Esophagus squamous epithelium (tissue), 5 donors: ENCODE measurements around the gene PLEKHM3. TPM values are rescaled to one million over a fixed set of nuclear protein-coding genes. Genes with fewer than 3 reads are reported as not detected.

Source experiments
- DNase-seq: peaks from one replicate; lab custom pipeline; 2025; lab: John Stamatoyannopoulos, UW
- H3K27ac ChIP-seq, 4 donors: fragments of 200-600 bp; sonication (generic); one replicate each; pipeline ENCODE4 v1.5.1; 2016 to 2019; ENCODE audit warnings: mild to moderate bottlenecking in 1 of 4
- H3K27me3 ChIP-seq, 4 donors: fragments of 200-600 bp; sonication (generic); 1 replicate in 3 of 4; 2 replicates in 1 of 4; pipeline versions ENCODE4 v1.5.1 to v1.6.0; 2017 to 2021; ENCODE audit warnings: antibody characterized with exemption in 1 of 4
- H3K36me3 ChIP-seq, 3 donors: fragments of 200-600 bp; sonication (generic); one replicate each; pipeline ENCODE4 v1.5.1; 2016 to 2019
- H3K4me1 ChIP-seq, 3 donors: fragments of 200-600 bp; sonication (generic); one replicate each; pipeline ENCODE4 v1.5.1; 2017 to 2019
- H3K4me3 ChIP-seq, 4 donors: fragments of 200-600 bp; sonication (generic); 1 replicate in 3 of 4; 2 replicates in 1 of 4; pipeline ENCODE4 v1.5.1; 2016 to 2019; ENCODE audit warnings: mild to moderate bottlenecking in 2 of 4, moderate library complexity in 1 of 4
- H3K9me3 ChIP-seq, 3 donors: fragments of 200-600 bp; sonication (generic); one replicate each; pipeline ENCODE4 v1.5.1; 2016 to 2019
- CTCF ChIP-seq, 6 experiments: fragments of 450-650 bp in 4 of 6; fragments of 200-600 bp in 2 of 6; sonication (generic) in 2 of 6; IDR thresholded peaks; one replicate each; pipeline ENCODE4 v1.5.1; 2016 to 2019; ENCODE audit warnings: antibody characterized with exemption in 6 of 6, mild to moderate bottlenecking in 4 of 6, moderate library complexity in 4 of 6
- POLR2A ChIP-seq, 4 donors: fragments of 450-650 bp; IDR thresholded peaks; one replicate each; pipeline ENCODE4 v1.6.1; 2017; ENCODE audit warnings: antibody characterized with exemption in 4 of 4, mild to moderate bottlenecking in 4 of 4, moderate library complexity in 3 of 4
- WGBS, 2 donors: methylation state at CpG; one replicate each; pipeline ENCODE4 v1.1.5; 2018; 5-methylcytosine and 5-hydroxymethylcytosine counted together
- intact Hi-C: fragments of 100-400 bp; cut with DNase I; formaldehyde crosslinking; loops from one replicate; pipeline ENCODE4 v1.15.0; 2022
- total RNA-seq, 4 donors: library from RNA; depleted of rRNA; stranded (reverse); fragments of >200 nt; gene quantifications; one replicate each; pipeline ENCODE4 v1.1.0, GENCODE V29; 2016
- donor health status: DM: yes; HTN: yes; CAD: no.

The PLEKHM3 gene
- total RNA-seq, 4 donors from 2014 or later, result 3.7 to 19.3 (median 6.7) TPM

GRCh38 chr2:208000701-208001395 lies 24.5 kb downstream of the PLEKHM3 start:
- Histone ChIP-seq H3K4me3 (no peak overlapping the region), H3K27ac (no peak overlapping the region), H3K9me3 (no peaks in the 10 kb centered on the region), H3K27me3 (no peaks in the 10 kb centered on the region), H3K36me3 (peaks cover 0 to 40% (median 5%) of the 10 kb centered on the region in 3 donors), H3K4me1 (no peaks in the 10 kb centered on the region)
- TF ChIP-seq CTCF (IDR thresholded peaks at IDR 0.05), result no peak
- TF ChIP-seq POLR2A (IDR thresholded peaks at IDR 0.05), result no peak
- WGBS, 2 donors, result 76 to 85% methylated on average over 10 of the region's 10 CpGs
- no peak for DNase-seq
- intact Hi-C loops, result no loop called here

- DNase-seq, result no peak
- H3K27ac ChIP-seq, result no peak overlapping the region
- TF ChIP-seq CTCF (IDR thresholded peaks at IDR 0.05), result no peak
- H3K9me3 ChIP-seq, result no peaks in the 10 kb centered on the region
- no peaks in the 10 kb centered on the region for H3K27me3 ChIP-seq
- intact Hi-C loops, result no loop called here
- no peak overlapping the region for H3K4me3 ChIP-seq
- 83 to 92% methylated on average over 2 of the region's 2 CpGs for WGBS, 2 donors
- H3K4me1 ChIP-seq, result peaks cover 0 to 8% (median 0%) of the 10 kb centered on the region in 3 donors
- peaks cover 0 to 37% (median 5%) of the 10 kb centered on the region in 3 donors for H3K36me3 ChIP-seq
These were observed 28.5 kb downstream of the PLEKHM3 start for GRCh38 chr2:207996848-207997247.

GRCh38 chr2:207995887-207996286 lies 29.4 kb downstream of the PLEKHM3 start:
- Histone ChIP-seq H3K27ac (no peak overlapping the region), H3K4me1 (peaks cover 0 to 15% (median 0%) of the 10 kb centered on the region in 3 donors)
- intact Hi-C loops, result no loop called here

GRCh38 chr2:207993151-207993763 lies 32.1 kb downstream of the PLEKHM3 start:
- DNase-seq, result no peak
- H3K27me3 ChIP-seq, result no peaks in the 10 kb centered on the region
- H3K4me1 ChIP-seq, result peaks cover 0 to 15% (median 0%) of the 10 kb centered on the region in 3 donors
- H3K9me3 ChIP-seq, result no peaks in the 10 kb centered on the region
- TF ChIP-seq POLR2A (IDR thresholded peaks at IDR 0.05), result no peak
- TF ChIP-seq CTCF (IDR thresholded peaks at IDR 0.05), result no peak
- no peak overlapping the region for H3K27ac ChIP-seq
- peaks cover 0 to 4% (median 0%) of the 10 kb centered on the region in 3 donors for H3K36me3 ChIP-seq
- intact Hi-C loops, result no loop called here
- no peak overlapping the region for H3K4me3 ChIP-seq
- 69 to 77% methylated on average over 4 of the region's 4 CpGs for WGBS, 2 donors

More at GRCh38 chr2:207995887-207996286, 29.4 kb downstream of the PLEKHM3 start:
- H3K4me3 ChIP-seq, result no peak overlapping the region
- no peak for DNase-seq
- no peaks in the 10 kb centered on the region for H3K9me3 ChIP-seq
- H3K27me3 ChIP-seq, result no peaks in the 10 kb centered on the region
- 56 to 70% methylated on average over 3 of the region's 3 CpGs for WGBS, 2 donors
- no peak for TF ChIP-seq POLR2A (IDR thresholded peaks at IDR 0.05)
- TF ChIP-seq CTCF (IDR thresholded peaks at IDR 0.05), result no peak
- H3K36me3 ChIP-seq, result peaks cover 0 to 27% (median 2%) of the 10 kb centered on the region in 3 donors

GRCh38 chr2:207991944-207992343 lies 33.4 kb downstream of the PLEKHM3 start:
- intact Hi-C loops, result no loop called here
- Histone ChIP-seq H3K27ac (no peak overlapping the region), H3K4me3 (no peak overlapping the region), H3K9me3 (no peaks in the 10 kb centered on the region), H3K4me1 (peaks cover 0 to 15% (median 0%) of the 10 kb centered on the region in 3 donors), H3K27me3 (no peaks in the 10 kb centered on the region), H3K36me3 (no peaks in the 10 kb centered on the region)
- TF ChIP-seq CTCF (IDR thresholded peaks at IDR 0.05) (no peak), POLR2A (IDR thresholded peaks at IDR 0.05) (no peak)
- DNase-seq, result no peak
- WGBS, 2 donors, result 93 to 100% methylated on average over 1 of the region's 1 CpG
